Activated T-cell treated with anti-CD3 and anti-CD28 coated beads for 4 hours (primary cell): ENCODE results near the gene RGL1.
A peak's percentile ranks its signal among the peaks of the same experiment; 100 is the strongest.
"Not testable (repeated sequence)": the region's sequence is repeated elsewhere in the genome, so short reads cannot be mapped to it uniquely, and the experiment has no call there.

Experiments used
- DNase-seq: peaks from one replicate; pipeline ENCODE4 v3.0.0-alpha.2; 2020

Gene RGL1

GRCh38 chr1:183804916-183805841, at the start of gene RGL1:
TSS of gene RGL1 (plus strand) at chr1:183805120. CDS start at chr1:183805298, 178 bp downstream.
- peak; percentile 3 for DNase-seq

DNA sequence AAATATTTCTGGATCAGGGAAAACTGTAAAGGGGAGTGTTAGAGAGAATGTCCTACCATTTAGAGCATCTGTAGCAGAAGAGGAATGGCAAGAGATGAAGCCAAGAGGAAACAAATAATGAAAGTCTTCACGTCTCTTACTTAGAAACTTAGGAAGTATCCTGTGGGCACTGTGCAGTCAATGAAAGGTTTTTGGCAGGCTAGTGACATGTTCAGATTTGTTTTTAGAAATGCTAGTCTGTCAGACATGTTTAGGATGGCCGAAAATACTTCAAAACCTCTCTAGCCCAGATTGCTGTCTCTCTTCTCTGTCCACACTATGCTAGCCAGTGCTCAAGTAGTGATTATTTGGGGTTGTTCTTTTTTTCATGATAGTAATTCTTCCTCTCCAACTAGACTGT, 48.6 kb upstream of the RGL1 start:
- DNase-seq: no peak

GRCh38 chr1:183757061-183757460, 47.9 kb upstream of the RGL1 start:
- no peak for DNase-seq

- no peak for DNase-seq
These were observed 46.0 kb upstream of the RGL1 start for GRCh38 chr1:183758913-183759312.

GRCh38 chr1:183760661-183761060, 44.3 kb upstream of the RGL1 start:
- no peak for DNase-seq

- no peak for DNase-seq
These were observed 43.0 kb upstream of the RGL1 start for GRCh38 chr1:183761871-183762270.

DNA sequence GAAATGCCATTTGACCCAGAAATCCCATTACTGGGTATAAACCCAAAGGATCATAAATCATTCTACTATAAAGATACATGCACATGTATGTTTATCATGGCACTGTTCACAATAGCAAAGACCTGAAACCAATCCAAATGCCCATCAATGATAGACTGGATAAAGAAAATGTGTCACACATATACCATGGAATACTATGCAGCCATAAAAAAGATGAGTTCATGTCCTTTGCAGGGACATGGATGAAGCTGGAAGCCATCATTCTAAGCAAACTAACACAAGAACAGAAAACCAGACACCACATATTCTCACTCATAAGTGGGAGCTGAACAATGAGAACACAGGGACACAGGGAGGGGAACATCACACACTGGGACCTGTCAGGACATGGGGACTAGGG, 42.1 kb upstream of the RGL1 start:
- not testable (repeated sequence) for DNase-seq

GRCh38 chr1:183764981-183765380, 39.9 kb upstream of the RGL1 start:
- no peak for DNase-seq

DNA sequence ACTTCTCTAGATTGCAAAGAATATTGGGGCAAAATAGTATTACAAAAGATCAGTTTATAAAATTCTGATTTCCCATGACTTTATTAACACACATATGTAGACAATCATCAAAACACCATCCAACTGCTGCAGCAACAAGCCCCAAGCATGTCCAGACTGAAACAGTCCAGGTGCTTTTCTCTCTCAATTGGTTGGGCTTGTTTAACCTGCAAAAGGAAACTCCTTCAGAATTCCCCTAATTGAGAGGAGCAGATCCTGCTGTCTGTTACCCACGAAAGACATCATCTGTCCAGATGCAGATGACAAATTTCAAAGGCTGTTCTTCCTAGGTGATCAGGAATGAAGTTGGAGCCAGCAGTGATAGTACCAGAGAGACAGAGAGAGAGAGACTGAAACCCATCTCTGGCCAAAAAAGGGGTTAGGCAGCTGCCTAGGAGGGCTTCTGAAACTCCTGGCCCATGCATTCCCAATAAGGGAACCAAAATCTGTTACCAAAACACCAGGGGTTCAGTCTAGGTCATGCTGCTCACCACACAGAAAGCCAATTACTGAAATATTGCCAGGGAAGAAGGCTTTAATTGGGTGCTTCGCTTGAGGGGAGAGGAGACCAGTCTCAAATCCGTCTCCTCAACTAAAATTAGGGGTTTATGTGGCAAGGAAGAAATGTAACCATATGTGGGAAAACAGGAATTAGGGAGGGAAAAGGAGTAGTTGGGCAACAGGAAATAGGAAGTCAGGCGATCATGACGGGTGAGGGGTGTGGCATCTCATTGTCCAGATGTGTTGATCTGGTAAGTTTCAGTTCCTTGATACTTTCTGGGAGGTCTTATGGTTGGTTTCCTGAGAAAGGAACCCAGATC, 34.7 kb upstream of the RGL1 start:
- no peak for DNase-seq

DNA sequence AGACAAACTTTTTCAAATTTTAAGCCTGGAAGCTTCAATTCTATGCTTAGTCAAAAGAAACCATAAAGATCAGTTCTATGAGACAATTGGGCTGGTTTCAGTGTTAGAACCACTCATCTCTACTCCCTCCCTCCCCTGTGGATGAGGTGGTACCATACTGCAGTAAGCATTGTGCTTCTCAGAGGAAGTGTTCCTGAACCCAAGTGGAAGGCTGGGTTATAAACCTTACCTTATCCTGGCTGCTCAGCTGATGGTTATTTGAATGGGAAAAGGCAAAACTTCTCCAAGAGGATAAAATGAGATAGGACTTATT, 34.1 kb upstream of the RGL1 start:
- no peak for DNase-seq

DNA sequence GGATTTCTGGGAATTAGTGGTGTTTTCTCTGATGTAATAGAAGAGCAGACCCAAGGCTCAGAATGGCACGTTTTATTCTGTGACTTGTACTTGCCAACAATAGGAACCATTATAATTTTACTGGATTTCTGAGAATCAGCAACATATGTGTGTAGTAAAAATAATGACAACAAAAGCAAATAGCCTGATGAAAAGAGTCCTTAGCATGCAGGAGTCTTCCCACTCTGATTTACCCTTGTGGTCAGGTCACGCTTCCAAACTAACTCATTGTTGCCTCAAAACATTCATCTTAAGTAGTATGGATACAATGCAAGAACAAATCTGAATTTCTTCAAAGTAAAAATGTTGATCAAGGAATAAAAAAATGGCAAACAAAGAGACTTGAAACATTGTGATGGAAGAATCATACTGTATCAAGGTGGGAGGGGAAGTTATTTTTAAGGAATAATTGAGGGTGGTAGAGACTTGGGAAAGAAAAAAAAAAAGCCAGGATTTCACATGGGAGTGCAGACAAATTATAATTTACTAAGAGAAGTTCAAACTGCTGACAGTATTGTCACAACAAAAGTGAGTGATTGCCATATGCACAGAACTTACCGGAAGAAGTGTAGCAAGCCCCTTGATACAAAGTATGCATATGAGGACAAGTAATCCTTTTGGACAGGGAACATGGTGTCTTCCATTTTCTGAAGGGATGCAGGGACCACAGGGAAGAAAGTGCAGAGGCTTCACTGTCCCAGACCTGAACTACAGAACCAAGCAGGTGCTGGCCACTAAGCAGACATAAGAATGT, 31.2 kb upstream of the RGL1 start:
- no peak for DNase-seq

DNA sequence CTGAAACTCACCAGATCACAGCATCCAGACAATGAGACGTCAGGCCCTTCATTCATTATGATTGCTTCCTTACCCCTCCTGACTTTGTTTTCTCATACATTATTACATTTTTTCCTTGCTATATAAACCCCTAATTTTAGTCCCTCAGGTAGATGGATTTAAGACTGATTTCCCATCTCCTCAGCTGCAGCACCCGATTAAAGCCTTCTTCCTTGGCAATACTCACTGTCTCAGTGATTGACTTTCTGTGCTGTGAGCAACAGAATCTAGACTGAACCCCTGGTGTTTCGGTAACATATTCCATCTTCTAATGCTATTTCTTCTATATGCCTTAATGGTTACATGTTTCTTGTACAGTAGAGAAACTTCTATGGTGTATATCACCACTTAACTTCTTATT, 30.0 kb upstream of the RGL1 start:
- no peak for DNase-seq

GRCh38 chr1:183776731-183777130, 28.2 kb upstream of the RGL1 start:
- no peak for DNase-seq

DNA sequence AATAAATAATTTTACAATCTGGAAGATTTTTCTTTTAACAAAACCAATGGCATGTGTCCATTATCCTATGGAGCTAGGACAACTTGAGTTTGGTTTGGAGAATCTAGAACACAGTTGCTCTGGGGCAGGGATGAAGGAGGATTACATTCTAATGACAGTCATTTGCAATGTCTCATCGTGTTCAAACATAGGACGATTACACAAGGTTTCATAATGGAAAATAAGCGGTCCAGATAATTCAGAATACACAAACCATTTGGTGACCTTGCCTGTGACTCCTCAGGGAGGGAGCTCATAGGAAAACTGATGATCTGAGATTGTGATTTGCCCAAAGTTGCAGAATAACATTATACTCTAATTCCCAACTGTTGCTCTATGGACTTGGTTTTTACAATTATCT, 27.6 kb upstream of the RGL1 start:
- DNase-seq: no peak

- DNase-seq: no peak
These were observed 26.9 kb upstream of the RGL1 start for GRCh38 chr1:183778045-183778444.

DNA sequence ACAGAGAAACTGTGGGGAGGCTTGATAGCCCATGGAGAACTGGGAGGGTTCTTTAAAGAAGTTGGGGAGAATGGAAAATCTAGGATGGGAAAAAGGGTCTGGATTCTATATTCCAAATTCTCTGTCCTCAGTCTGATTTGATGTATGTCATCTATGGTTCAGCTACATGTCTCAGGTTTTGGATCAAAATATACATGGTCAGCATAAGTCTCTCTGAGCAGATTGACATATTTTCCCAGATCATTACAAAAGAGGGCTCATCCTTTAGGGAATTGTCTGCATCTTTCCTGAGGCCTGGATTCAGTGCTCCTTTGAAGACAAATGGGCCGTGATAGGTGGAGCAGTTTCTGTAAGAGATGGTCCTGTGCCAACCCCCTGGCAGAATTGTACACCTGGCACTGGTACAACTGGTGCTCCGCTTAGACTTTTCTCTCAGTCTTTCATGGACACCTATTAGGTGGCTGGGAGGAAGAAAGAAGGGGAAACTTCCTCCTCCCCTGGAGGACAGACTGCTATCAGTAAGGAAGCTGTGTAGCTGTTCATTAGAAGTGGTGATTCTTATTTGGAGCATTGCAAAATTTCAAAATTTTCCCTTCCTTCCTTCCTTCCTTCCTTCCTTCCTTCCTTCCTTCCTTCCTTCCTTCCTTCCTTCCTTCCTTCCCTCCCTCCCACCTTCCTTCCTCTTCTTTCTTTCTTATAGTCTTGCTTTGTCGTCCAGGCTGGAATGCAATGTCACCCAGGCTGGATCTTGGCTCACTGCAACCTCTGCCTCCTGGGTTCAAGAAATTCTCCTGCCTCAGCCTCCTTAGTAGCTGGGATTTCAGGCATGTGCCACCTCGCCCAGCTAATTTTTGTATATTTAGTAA, 26.1 kb upstream of the RGL1 start:
- DNase-seq: no peak

DNA sequence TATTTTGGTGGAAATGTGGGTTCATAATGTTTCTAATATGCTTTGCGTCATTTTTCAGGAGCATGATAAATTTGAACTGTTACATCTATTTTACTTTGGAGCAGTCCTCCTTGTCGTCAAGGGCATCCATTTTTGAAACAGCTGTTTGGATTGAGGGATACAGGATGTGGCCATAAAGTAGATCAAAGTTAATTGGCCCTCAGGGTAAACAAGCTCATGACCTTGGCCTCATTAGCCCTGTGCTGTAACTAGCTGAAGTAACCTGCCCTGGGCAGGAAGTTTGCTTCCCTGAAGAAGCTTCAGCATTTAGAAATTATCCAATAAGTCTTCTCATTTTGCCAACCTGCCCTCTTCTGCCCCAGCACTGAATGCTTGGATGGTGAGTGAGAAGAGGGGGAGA, 24.8 kb upstream of the RGL1 start:
- no peak for DNase-seq

DNA sequence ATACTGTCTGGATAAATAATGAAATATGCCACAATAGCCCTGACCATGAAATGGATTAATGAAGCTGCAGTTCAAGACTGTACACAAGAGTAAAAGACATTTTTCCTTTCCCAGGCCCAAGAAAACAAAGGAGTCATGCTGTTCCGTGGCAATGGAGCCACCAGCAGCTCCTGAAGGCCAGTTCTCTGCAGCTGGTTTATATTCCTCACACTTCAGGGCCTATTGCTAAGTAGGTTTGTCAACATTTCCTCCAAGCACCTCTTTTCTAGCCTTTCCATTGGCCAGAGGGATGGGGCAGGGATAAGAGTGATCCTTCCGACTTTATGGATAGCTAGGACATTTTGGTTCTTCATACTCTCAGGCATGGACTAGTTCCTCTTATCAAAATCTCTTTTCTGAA, 24.2 kb upstream of the RGL1 start:
- no peak for DNase-seq

DNA sequence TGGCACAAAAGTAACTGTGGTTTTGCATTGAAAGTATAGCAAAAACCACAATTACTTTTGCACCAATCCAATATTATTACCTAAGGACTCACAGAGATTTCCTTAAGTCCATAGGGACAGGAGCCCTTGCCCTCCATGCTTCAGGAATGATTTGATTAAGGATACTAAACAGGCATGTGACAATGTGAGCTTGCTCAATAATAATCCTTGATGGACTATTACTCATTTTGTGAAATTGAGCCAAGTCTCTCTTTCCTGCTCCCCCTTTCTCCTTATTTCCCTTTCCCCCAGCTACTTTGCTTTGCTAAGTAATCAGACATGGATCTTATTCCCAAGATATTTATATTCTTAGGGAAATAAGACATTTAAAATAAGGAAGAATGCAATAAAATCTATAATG, 21.6 kb upstream of the RGL1 start:
- DNase-seq: no peak

DNA sequence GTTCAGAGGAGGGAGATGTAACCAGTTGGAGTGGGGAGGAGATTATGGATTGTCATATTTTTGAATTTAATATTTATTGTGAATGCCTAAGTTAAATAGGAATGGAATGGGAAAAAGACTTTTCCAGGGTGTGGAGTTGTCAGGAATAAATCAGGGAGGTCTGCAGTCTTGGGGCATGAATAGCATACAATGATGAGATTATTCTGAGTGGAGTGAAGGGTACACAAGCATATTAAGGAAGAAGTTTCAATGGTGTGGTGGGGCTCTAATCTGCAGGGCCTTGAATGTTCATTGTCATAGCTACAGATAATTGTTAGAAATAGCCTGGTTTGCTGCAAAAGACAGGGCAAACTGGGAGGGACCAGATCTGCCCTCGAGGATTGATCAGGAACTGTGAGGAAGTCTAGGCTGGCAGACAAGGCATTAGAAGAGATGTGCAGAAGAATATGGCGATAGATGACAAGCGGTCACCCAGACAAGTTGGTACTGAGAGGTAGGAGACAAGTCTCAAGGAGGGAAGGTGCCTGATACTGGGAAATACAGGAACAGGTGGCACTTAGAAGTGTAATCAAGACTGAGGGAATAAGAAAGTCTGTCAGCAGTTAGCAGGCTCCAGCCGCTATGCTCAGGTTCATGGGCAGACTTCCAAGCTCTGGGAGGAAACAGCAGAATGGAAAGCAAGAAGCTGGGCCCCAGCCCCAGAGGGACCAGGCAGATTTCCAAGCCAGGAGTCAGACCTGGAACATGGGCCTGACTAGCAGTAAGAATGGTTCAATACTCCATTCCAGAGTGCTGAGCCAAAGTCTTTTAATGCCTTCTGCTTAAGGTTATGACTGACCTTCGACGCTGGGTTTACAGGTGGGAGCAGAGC, 20.9 kb upstream of the RGL1 start:
- DNase-seq: no peak

- DNase-seq: not testable (repeated sequence)
These were observed 19.0 kb upstream of the RGL1 start for GRCh38 chr1:183785921-183786320.
